ENCODE measurements around the gene INO80D. TPM values are rescaled to one million over a fixed set of nuclear protein-coding genes. Genes with fewer than 3 reads are reported as not detected.

Gene INO80D
- total RNA-seq, 3 donors from 2014 or later: 16.3 to 29.9 (median 19.3) TPM

Other genes starting within 250 kb of the INO80D start
- 10 to 100 TPM; 55.1 to 78.4 (median 61.0) TPM for gene NDUFS1, start 73.3 kb upstream of the INO80D start, total RNA-seq
- gene EEF1B2, start 73.7 kb upstream of the INO80D start, total RNA-seq: 100 to 1,000 TPM; 359 to 563 (median 425) TPM
- 10 to 100 TPM in 2 of 3 donors, 1 to 10 TPM in 1; 7.2 to 14.9 (median 10.2) TPM for gene ZDBF2, start 188.5 kb upstream of the INO80D start, total RNA-seq

Data from breast epithelium (tissue), 3 donors.